ENCODE measurements around the gene LMBR1.

Gene LMBR1

DNA sequence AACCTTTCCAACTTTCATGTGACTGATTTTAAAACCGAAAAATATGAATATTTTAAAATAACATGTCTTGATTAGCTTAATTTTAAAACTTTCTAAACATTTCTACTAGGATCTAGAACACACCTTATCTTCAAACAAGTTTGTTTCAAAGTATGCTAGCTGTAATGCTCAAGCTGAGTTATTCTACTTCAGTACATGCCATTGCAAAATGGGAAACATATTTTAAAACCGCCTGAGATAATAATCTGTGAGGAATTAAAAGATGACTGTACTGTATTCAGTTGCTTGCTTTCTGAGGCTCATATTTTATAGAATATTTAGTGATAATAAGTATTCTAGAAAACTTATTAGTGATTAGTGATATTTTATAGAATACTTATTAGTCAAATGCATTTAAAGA lies 99.6 kb downstream of the LMBR1 start:
- no peak for DNase-seq (ENCODE audit: low read depth)

DNA sequence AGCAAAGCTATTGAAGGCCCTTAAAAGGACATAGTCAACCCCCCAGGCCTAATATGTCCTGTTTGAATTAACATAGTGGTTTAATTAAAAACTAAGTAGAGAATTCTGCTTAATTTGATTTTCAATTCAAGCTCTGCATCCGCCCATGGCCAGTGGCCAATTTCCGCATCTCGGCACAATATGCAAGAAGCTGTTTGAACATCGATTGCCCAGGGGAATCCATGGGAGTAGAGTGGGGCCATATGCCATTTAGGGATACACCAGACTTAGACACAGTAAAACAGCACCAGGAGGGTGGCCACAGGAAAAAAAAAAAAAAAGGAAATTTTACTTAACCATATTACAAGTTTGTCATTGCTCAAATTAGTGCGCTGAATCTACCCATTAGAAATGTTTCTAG lies 100.4 kb downstream of the LMBR1 start:
- DNase-seq (ENCODE audit: low read depth): no peak

DNA sequence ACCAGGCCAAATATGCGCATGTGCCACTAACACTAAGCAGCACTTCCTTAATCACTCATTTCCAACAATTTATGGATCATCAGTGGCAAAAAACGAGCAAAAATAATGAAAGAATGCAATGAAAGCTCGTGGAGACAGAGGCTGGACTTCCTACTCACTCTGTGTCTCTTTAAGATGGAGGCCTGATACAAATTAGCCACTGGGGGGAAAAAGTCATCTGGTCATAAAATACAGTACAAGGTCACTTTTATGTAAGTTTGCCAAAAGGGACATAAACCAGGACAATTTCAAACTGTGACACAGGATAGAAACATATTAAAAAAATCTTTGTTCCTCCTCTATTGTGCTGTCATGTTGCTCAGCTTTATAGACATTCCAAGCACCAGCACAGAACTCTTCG lies 101.7 kb downstream of the LMBR1 start:
- no peak for DNase-seq (ENCODE audit: low read depth)

DNA sequence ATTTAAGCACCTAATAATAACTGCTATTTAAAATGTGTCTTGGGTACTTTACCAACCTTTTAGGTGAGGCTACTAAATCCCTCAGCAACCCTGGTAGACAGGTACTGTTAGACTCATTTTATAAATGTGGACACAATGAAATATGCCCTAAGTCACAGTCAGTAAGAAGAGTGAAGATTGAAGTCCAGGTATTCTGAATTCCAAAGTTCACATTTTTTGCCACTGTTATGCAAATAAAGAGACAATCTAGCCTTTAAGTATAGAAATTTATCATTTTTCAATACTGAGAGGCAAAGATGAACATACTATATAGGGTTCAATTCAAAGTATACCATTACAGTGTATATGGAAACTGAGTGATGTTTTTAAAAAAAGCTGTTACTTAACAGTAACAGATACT lies 102.7 kb downstream of the LMBR1 start:
- DNase-seq (ENCODE audit: low read depth): no peak

DNA sequence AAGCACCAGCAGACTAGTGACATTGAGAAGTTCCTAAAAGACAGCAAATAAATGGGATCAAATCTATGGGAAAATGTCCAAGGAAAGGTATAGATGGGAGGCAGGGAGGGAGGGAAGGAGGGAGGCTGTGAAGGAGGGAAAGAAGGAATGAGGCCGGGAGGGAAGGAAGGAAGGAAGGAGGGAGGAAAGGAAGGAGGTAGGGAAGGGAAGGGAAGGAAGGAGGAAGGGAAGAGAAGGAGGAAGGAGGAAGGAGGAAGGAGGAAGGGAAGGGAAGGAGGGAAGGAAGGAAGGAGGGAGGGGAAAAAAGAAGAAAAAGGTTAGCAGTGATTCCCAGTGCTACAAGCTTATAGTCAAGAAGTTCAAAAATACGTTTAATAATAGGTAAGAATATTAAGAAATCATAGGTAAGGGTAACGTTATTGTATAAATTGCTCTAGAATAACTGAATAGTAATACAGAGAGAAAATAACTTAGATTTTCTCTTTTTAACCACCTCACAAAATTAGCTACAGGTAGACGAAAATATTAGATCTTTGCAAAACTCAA lies 106.9 kb downstream of the LMBR1 start:
- DNase-seq (ENCODE audit: low read depth): no peak

DNA sequence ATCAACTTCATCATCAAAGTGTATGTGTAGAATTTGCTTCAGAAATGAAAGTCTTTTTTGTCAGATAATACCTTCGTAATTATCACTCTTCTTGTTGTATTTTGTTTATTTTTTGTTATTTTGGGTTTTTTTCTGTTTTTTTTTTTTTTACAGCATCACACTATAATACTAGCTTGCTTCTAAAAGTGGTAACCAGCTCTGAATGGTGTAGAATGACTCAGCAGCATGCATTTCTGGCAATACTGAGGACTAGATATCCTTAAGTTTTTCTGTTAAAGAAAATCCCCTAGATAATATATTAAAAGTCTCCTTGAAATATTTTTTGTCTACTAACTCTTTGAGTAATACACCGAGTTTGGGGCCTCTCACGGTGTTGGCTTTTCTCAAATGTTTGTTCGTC lies 109.1 kb downstream of the LMBR1 start:
- peak; percentile 53 for DNase-seq (ENCODE audit: low read depth)

DNA sequence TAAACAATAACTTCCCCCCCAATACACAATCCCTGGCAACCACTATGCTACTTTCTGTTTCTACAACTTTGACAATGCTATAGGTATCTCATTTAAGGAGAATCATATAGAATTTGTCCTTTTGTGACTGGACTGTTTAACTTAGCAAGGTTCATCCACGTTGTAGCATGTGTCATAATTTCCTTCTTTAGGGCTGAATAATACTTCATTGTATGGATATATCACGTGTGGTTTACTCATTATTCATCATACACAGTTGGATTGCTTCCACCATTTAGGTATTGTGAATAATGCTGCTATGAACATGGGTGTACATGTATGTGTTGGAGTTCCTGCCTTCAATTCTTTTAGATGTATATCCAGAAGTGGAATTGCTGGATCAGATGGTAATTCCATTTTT lies 111.0 kb downstream of the LMBR1 start:
- DNase-seq (ENCODE audit: low read depth): no peak

DNA sequence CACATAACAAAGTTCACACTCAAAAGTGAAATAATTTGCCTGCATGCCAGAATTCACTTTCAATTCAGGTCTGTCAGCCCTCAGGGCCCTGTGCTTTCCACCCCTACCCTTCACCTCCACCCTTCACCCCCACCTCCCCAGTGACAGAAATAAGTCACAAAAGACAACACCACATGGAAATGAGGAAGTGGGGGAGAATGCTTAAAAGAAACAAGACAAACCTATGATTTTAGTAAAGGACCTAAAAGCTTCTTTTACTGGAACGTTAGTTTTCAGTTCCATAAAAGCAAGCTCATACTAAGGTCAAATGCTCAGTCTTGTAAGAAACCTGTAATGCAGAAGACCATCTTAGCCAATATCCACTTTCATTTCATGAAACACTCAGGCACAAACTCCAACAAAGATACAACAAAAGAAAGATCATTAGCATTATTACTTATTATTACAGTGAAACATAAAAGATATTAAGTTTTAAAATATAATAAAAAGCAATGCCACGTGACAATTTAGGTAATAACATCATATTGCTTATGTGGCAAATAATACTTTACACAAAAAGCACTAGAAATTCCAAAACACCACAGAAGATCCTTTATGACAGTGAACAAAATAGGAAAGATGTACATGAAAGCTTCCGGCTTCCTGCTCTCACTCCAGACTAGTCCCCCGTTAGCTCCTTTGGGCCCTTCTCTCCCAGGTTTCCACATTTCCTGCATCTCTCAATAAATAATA lies 112.1 kb downstream of the LMBR1 start:
- no peak for DNase-seq (ENCODE audit: low read depth)

DNA sequence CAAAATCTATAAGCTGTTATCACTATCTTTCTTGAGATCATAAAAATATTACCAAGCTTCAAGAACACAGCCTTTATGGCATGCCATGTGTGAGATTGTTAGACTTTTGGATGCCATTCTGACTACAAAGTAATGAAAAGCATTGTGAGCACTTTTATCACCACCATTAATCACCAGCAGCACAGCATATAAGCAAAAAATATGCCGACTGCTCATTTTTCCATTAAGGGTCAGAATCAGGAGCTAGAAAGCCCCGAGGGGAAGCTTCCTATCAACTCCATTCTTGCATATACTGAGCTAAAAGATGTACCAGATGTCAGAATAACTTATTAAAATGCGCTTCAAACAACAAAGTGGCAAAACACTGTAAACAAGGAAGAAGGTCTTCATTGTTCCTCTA lies 114.3 kb downstream of the LMBR1 start:
- DNase-seq (ENCODE audit: low read depth): no peak

DNA sequence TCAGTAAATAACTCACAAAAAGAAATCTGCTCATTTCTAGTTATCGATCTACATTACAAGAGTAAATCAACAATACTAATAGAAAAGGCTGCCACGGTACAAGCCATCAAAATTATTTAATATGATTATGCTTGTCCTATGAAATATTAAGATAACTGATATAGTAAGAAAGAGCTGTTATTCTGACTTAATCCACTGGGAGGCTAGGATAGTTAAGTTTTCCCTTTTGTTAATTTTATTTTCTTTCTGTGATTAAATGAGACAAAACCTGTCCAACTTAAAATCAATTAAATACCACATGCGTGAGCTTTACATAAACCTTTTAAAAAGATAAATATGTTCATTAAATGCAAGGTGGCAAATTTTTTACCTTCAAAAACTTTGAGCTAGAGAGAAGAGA lies 114.8 kb downstream of the LMBR1 start:
- no peak for DNase-seq (ENCODE audit: low read depth)

DNA sequence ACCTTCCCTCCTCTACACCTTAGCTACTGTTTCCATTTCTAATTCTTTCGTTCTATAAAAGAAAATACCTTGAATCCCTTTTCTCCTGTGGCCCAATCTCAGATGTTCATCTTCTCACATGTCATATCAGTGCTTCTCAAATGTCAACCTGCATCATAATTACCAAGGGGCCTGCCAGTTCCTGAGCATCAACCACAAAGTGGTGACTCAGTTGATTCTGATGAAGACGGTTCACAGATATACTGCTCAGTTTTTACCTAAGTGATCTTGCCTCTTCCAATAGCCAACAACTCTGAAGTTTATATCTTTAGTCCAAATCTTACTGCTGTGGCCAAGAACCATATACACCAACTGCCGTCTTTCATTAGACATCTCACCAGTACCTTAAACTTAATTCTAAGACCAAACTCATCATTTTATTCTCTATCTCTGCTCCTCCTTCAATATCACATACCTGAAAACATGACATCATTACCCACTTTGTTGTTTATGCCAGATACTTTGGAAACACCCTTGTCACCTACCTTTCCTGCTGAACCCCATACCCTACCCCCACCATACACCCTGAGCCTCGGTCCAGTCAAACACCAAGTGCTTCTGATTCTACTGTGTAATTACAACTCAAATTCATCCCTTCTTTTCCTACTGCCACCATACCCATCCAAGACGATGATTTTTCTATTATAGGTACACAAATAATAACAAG lies 115.5 kb downstream of the LMBR1 start:
- DNase-seq (ENCODE audit: low read depth): peak; percentile 62

DNA sequence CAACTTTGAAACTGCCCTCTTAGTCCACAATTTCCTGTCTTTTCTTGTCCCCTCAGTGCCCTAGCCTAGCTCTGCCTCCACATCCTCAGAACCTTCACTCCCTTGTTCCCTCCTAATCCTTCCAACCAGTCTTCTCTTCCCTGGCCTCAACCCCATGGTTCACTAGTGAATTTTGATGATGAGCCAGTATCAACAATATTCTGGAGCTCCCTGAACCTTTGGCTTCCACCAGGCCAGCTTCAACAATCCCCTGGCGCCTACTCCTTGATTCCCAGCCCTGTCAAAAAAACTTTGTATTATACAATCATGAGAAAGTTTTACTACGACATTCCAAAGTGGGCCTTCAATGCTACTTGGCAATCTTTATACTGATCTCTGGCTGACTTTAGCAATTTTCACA lies 116.5 kb downstream of the LMBR1 start:
- no peak for DNase-seq (ENCODE audit: low read depth)

DNA sequence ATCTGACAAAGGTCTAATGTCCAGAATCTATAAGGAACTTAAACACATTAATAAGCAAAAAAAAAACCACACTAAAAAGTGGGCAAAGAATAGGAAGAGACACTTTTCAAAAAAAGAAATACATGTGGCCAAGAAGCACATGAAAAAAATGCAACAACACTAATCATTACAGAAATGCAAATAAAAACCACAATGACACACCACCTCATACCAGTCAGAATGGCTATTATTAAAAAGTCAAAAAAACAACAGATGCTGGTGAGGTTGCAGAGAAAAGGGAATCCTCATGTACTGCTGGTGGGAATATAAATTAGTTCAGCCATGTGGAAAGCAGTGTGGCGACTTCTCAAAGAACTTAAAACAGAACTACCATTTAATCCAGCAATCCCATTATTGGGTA lies 119.0 kb downstream of the LMBR1 start:
- peak; percentile 16 for DNase-seq (ENCODE audit: low read depth)

DNA sequence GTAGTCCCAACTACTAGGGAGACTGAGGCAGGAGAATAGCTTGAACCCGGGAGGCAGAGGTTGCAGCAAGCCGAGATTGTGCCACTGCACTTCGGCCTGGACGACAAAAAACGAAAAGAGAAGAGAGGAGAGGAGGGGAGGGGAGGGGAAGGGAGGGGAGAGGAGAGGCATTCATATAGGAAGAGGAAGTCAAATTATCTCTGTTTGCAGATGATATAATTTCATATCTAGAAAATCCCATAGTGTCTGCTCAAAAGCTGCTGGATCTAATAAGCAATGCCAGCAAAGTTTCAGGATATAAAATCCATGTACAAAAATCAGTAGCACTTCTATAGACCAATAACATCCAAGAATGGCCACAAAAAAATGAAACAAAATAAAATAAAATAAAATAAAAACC lies 120.3 kb downstream of the LMBR1 start:
- no peak for DNase-seq (ENCODE audit: low read depth)

DNA sequence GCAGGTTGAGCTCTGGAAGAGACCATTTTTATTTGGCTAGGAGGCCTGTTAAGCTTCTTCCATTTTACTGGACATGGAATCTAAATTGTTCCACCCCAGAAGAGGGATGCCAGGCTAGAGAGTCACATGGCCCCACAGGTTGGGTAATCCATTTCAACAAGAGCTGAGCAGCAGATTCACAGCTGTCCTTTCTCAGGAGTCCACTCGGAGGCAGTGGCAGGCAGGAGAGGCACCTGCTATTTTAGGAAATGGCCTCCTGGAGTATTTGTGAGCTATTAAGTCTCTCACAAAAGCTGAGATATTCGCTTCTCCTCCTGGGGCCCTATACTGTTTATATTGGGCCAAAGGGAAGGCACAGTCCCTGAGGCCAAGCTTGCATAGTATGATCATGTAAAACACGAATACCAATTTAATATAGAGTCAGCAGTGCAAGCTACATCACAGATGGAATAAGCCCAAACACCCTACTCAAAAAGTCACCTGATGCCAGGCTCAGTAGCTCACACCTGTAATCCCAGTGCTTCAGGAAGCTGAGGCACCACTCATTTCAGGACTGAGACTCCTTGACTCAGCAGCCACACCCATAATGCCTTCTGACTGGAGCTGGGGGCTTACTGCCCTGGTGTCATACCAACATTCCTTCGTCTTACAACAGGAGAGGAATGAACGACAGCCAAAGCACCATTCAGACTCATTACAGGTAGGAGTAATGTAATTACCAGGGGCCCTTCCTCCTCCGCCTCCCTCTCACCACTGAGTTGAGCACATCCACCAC lies 124.1 kb downstream of the LMBR1 start:
- no peak for DNase-seq (ENCODE audit: low read depth)

DNA sequence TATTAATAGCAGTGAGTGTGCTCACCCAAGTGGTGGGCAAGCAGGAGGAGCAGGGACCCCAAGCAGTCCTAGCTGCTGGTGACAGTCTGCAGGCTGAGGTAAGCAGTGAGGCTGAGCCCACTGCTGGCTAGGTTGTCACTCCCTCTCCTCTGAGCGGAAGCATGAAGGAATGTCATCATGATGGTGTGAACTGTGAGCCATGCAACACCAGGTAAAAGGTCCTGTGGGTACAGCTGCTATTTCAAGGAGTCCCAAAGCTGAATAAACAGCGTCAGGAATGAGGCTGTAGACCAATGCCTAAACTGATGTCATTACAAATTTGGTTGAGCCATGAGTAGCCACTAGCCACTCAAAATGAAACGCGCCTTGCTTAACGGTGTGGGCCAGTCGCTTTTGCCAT lies 126.3 kb downstream of the LMBR1 start:
- DNase-seq (ENCODE audit: low read depth): no peak

DNA sequence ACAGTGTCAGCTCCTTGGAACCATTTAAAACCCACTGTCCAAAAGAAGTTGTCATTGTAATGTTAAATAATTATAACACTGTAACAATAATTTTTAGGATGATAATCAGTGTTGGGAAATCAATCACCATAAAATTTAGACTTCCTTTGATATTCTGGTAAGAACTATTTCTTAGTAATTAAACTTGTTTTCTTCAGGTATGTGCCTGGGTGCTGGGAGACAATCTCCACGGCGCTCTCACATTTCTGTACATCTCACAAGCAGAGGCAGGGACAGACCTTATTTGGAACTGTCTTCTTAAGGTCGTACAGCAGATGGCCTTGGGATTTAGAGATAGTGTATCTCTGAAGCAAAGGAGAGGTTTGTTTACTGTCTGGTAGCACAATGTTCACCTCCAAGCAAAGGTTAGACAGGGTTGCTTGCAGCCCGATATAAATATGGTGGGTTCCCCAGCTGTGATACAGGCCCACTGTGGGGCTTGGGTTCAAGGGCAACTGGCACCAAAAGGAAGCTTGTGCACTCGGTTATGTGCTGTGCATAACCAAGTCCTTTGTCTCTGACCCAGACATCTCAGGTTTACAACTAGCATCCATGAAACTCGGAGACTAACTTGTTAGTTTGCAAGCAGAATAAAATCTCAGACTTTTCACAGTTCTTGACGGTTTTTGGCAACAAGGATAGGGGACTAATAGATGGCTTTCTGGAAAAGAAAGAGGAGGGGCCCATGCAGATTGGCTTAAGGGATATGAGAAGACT lies 126.9 kb downstream of the LMBR1 start:
- no peak for DNase-seq (ENCODE audit: low read depth)

DNA sequence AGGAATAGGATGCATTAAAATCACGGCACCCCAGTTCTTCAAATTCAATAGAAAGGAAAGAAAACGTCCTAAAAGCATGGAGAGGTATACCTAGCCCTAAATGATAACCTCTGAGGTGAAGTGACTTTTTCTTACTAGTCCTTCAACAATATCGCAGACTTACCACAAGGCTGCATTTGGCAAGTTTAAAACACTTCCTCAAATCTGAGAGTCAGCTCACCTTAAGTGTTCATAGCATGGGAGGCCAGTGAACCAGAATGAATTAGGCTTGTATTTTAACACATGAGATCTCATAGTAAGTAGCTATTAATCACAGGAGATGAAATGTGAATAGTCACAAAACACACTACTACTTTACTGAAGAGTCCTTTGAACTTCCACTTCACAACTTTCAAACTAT lies 128.2 kb downstream of the LMBR1 start:
- DNase-seq (ENCODE audit: low read depth): no peak

DNA sequence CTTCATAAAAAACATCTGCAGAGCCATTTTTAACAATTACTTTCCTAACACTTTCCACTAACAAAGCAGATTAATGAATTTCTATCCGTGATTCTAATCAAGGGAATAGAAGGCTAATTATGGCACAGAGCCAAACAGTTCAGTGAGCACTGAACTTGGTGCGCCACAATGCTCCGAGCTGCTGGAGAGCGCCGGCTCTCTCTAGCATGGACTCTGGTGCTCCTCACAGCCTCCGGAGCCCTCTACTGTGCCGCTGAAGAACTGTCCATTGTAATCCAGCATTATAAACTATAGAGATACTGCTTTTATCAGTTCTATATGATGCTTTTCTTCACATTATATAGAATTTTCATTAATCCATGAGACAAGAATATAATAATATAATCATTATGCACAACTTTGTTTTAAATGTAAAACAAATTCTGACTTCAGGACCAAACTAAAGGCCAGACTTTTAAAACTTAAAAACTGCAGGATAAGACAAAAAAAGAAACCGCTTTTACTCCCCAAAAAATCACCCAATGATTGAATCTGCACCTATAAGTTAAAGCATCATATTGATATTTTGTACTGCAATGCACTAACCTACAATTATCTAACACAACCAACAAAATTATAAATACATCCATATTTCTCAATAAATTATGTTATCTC lies 128.8 kb downstream of the LMBR1 start:
- DNase-seq (ENCODE audit: low read depth): peak; percentile 82

DNA sequence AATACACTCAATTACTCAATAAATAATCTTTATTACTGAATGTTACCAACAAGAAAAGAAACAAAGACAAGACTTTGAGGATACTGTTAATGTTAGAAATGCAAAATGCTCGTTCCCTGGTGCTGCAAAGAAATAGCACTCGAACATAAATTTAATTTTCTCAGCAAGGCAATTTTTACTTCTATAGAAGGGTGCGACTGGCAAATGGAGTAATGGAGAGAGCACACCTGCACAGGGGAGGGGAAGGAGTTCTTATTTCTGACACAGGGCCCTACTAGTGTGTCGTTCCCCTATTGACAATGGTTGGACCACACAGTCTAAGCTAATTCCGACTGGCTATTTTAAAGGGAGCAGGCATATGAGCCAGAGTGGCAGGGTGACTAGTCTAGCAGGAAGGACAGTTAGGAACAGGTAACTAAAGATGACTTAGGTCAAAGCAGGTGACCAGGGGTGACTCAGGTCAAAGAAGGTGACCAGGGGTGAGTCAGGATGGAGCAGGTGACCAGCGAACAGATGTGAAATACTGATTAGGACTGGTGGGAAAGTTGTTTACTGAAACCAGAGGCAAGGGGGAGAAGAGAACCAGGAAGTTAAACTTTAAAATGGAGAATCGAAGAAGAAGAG lies 133.3 kb downstream of the LMBR1 start:
- DNase-seq (ENCODE audit: low read depth): no peak

DNA sequence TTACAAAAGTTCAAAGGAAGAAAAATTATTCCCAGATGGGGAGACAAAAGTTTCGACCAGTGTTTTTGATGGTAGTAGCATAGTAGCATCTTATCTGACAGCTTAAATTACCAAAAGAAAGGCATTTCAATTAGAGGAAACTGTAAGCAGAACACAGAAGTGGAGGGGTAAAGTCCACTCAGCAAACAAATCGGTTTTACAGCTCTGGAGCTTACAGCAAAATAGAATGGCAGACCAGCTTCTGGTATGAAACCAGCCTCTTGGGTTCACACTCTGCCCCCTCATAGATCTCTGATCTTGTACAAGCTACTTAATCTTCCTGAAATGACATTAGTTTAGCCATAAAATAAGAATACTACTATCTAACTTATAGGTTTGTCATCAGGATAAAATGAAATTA lies 133.8 kb downstream of the LMBR1 start:
- DNase-seq (ENCODE audit: low read depth): no peak

Data from iris pigment epithelial cell (primary cell).